PFSK-1 (cell line): ENCODE results near the gene NDST3.

Experiments
- REST ChIP-seq, 2 experiments: IDR thresholded peaks; 2 replicates each; pipeline versions ENCODE4 v1.6.1 to v1.8.0; 2011 to 2012; ENCODE audit warnings: low read depth in 2 of 2, low read length in 2 of 2, control low read depth in 1 of 2, inconsistent platforms in 1 of 2, mild to moderate bottlenecking in 1 of 2, moderate library complexity in 1 of 2; ENCODE audit not compliant: insufficient read depth in 1 of 2
- TAF1 ChIP-seq: IDR thresholded peaks from 2 replicates; pipeline ENCODE4 v1.6.1; 2012; ENCODE audit warnings: low read length, control low read depth, borderline replicate concordance; ENCODE audit not compliant: insufficient read depth

- TF ChIP-seq TAF1 (no peak), REST (IDR thresholded peaks at IDR 0.05; ENCODE audit: insufficient read depth in 1 of 2, low read depth in 2 of 2, low read length in 2 of 2) (no peak)
Observed at GRCh38 chr4:118290951-118291350, 256.7 kb downstream of the NDST3 start.
